Immature natural killer cell (primary cell): Measurements from ENCODE around the gene EPB41L5. TPM values are rescaled to one million over a fixed set of nuclear protein-coding genes. Genes with fewer than 3 reads are reported as not detected.
"Not testable (repeated sequence)": the region's sequence is repeated elsewhere in the genome, so short reads cannot be mapped to it uniquely, and the experiment has no call there.

ENCODE experiments used
- DNase-seq, 3 donors: peaks; one replicate each; pipeline ENCODE4 v3.0.0; 2022; ENCODE audit warnings: mixed read lengths in 1 of 3
- H3K27ac Mint-ChIP-seq, 6 donors: one replicate each; pipeline ENCODE4 v1.8.0; 2020; ENCODE audit warnings: mixed read lengths in 6 of 6, mild to moderate bottlenecking in 5 of 6, inconsistent platforms in 4 of 6, moderate library complexity in 3 of 6
- H3K27me3 Mint-ChIP-seq, 3 donors: one replicate each; pipeline ENCODE4 v1.8.0; 2020 to 2021; ENCODE audit warnings: low read depth in 3 of 3, mild to moderate bottlenecking in 3 of 3, mixed read lengths in 3 of 3, moderate library complexity in 3 of 3, inconsistent platforms in 1 of 3
- H3K36me3 Mint-ChIP-seq, 3 donors: one replicate each; pipeline ENCODE4 v1.8.0; 2020; ENCODE audit warnings: mixed read lengths in 3 of 3, inconsistent platforms in 2 of 3, mild to moderate bottlenecking in 2 of 3
- H3K4me1 Mint-ChIP-seq, 2 donors: one replicate each; pipeline ENCODE4 v1.8.0; 2020; ENCODE audit warnings: inconsistent platforms in 2 of 2, mild to moderate bottlenecking in 2 of 2, mixed read lengths in 2 of 2, moderate library complexity in 1 of 2
- H3K4me3 Mint-ChIP-seq, 5 donors: one replicate each; pipeline ENCODE4 v1.8.0; 2020; ENCODE audit warnings: mild to moderate bottlenecking in 5 of 5, mixed read lengths in 5 of 5, inconsistent platforms in 3 of 5, moderate library complexity in 3 of 5
- H3K9me3 Mint-ChIP-seq, 6 donors: one replicate each; pipeline ENCODE4 v1.8.0; 2020; ENCODE audit warnings: mild to moderate bottlenecking in 6 of 6, mixed read lengths in 6 of 6, inconsistent platforms in 4 of 6, moderate library complexity in 3 of 6
- polyA plus RNA-seq, 3 donors: library from polyadenylated mRNA; unstranded; fragments of 300-500 nt; fragmentation: Illumina TruSeq; gene quantifications; one replicate each; pipeline ENCODE4 v1.2.3, GENCODE V29; 2021

EPB41L5 gene
- polyA plus RNA-seq, 3 donors from 2014 or later: 1.5 to 5.8 (median 4.1) TPM

- Mint-ChIP-seq H3K9me3 (peaks cover 0 to 3% (median 0%) of the 10 kb centered on the region in 6 donors), H3K4me1 (peaks cover 0 to 2% of the 10 kb centered on the region in 2 donors), H3K4me3 (no peak overlapping the region), H3K27me3 (peaks cover 0 to 2% (median 2%) of the 10 kb centered on the region in 3 donors), H3K27ac (no peak overlapping the region), H3K36me3 (peaks cover 4 to 10% (median 6%) of the 10 kb centered on the region in 3 donors)
- no peak for DNase-seq
These were observed 25.2 kb downstream of the EPB41L5 start for GRCh38 chr2:120037995-120038541.

- no peak overlapping the region for H3K27ac Mint-ChIP-seq
- peaks cover 0 to 2% (median 0%) of the 10 kb centered on the region in 3 donors for H3K27me3 Mint-ChIP-seq
- DNase-seq: no peak
- H3K36me3 Mint-ChIP-seq: peaks cover 13 to 20% (median 19%) of the 10 kb centered on the region in 3 donors
- peaks cover 0 to 13% (median 6%) of the 10 kb centered on the region in 6 donors for H3K9me3 Mint-ChIP-seq
- peaks cover 4 to 14% of the 10 kb centered on the region in 2 donors for H3K4me1 Mint-ChIP-seq
- no peak overlapping the region for H3K4me3 Mint-ChIP-seq
These were observed 29.5 kb downstream of the EPB41L5 start for GRCh38 chr2:120042359-120042758.

GRCh38 chr2:120044336-120044735, 31.5 kb downstream of the EPB41L5 start:
- Mint-ChIP-seq H3K4me3 (no peak overlapping the region), H3K9me3 (peaks cover 0 to 28% (median 7%) of the 10 kb centered on the region in 6 donors), H3K27me3 (no peaks in the 10 kb centered on the region), H3K27ac (no peak overlapping the region), H3K4me1 (peaks cover 4 to 14% of the 10 kb centered on the region in 2 donors), H3K36me3 (peaks cover 13 to 32% (median 25%) of the 10 kb centered on the region in 3 donors)
- DNase-seq: no peak

DNA sequence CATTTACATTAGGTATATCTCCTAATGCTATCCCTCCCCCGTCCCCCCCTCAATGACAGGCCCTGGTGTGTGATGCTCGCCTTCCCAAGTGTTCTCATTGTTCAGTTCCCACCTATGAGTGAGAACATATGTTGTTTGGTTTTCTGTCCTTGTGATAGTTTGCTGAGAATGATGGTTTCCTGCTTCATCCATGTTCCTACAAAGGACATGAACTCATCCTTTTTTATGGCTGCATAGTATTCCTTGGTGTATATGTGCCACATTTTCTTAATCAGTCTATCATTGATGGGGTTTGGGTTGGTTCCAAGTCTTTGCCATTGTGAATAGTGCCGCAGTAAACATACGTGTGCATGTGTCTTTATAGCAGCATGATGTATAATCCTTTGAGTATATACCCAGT, 32.9 kb downstream of the EPB41L5 start:
- H3K4me3 Mint-ChIP-seq, H3K27ac Mint-ChIP-seq, DNase-seq, H3K27me3 Mint-ChIP-seq: not testable (repeated sequence)
- peaks cover 0 to 28% (median 11%) of the 10 kb centered on the region in 6 donors for H3K9me3 Mint-ChIP-seq
- peaks cover 13 to 38% (median 25%) of the 10 kb centered on the region in 3 donors for H3K36me3 Mint-ChIP-seq
- peaks cover 4 to 14% of the 10 kb centered on the region in 2 donors for H3K4me1 Mint-ChIP-seq

- peaks cover 0 to 28% (median 11%) of the 10 kb centered on the region in 6 donors for H3K9me3 Mint-ChIP-seq
- peaks cover 4 to 14% of the 10 kb centered on the region in 2 donors for H3K4me1 Mint-ChIP-seq
- H3K4me3 Mint-ChIP-seq, DNase-seq, H3K27ac Mint-ChIP-seq, H3K27me3 Mint-ChIP-seq: not testable (repeated sequence)
- H3K36me3 Mint-ChIP-seq: peaks cover 13 to 38% (median 25%) of the 10 kb centered on the region in 3 donors
These were observed 33.4 kb downstream of the EPB41L5 start for GRCh38 chr2:120046252-120046651.

- Mint-ChIP-seq H3K4me1 (no peaks in the 10 kb centered on the region), H3K27ac (no peak overlapping the region), H3K9me3 (peaks cover 2 to 14% (median 6%) of the 10 kb centered on the region in 6 donors), H3K4me3 (no peak overlapping the region), H3K36me3 (peaks cover 0 to 22% (median 22%) of the 10 kb centered on the region in 3 donors), H3K27me3 (peaks cover 0 to 4% (median 0%) of the 10 kb centered on the region in 3 donors)
- DNase-seq: no peak
These were observed 39.7 kb downstream of the EPB41L5 start for GRCh38 chr2:120052597-120052996.

- Mint-ChIP-seq H3K36me3 (peaks cover 0 to 17% (median 12%) of the 10 kb centered on the region in 3 donors), H3K4me1 (no peaks in the 10 kb centered on the region)
These were observed 41.0 kb downstream of the EPB41L5 start for GRCh38 chr2:120053891-120054290.

DNA sequence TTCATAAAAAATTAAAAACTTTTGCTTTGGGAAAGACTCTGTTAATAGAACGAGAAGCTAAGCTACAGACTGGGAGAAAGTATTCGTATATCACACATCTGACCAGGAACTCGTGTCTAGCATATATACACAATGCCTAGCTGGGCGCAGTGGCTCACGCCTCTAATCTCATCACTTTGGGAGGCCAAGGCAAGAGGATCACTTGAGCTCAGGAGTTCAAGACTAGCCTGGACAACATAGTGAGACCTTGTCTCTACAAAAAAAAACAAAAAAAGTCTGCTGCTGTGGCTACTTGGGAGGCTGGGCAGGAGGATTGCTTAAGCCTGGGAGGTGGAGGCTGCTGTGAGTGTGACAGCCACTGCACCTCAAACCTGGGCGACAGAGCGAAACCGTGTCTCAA, 46.6 kb downstream of the EPB41L5 start:
- H3K27ac Mint-ChIP-seq: no peak overlapping the region
- H3K36me3 Mint-ChIP-seq: peaks cover 0 to 8% (median 0%) of the 10 kb centered on the region in 3 donors
- DNase-seq: no peak
- H3K27me3 Mint-ChIP-seq: no peaks in the 10 kb centered on the region
- H3K4me3 Mint-ChIP-seq: no peak overlapping the region
- H3K9me3 Mint-ChIP-seq: peaks cover 0 to 2% (median 0%) of the 10 kb centered on the region in 6 donors
- no peaks in the 10 kb centered on the region for H3K4me1 Mint-ChIP-seq

More at GRCh38 chr2:120053891-120054290, 41.0 kb downstream of the EPB41L5 start:
- Mint-ChIP-seq H3K4me3 (no peak overlapping the region), H3K27ac (no peak overlapping the region), H3K27me3 (peaks cover 0 to 4% (median 0%) of the 10 kb centered on the region in 3 donors), H3K9me3 (peaks cover 0 to 5% (median 2%) of the 10 kb centered on the region in 6 donors)
- no peak for DNase-seq

DNA sequence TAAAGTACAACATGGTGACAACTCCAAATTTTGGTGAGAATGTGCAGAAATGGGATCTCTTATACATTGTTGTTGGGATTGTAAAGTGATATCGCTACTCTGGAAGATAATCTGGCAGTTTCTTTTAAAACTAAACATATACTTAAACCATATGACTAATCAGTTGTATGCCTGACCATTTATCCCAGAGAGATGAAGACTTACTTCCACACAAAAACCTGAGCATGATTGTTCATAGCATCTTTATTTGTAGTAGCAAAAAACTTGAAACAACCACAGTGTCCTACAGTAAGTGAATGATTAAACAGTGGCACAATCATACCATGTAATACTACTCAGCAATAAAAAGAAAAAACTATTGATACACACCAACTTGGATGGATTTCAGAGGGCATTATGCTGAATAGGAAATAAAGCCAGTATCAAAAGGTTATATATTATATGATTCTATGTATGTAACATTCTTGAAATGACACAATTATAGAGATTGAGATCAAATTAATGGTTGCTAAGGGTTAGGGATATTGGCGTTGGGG, 47.3 kb downstream of the EPB41L5 start:
- H3K27me3 Mint-ChIP-seq: no peaks in the 10 kb centered on the region
- peaks cover 0 to 8% (median 0%) of the 10 kb centered on the region in 3 donors for H3K36me3 Mint-ChIP-seq
- no peaks in the 10 kb centered on the region for H3K4me1 Mint-ChIP-seq
- no peak overlapping the region for H3K4me3 Mint-ChIP-seq
- DNase-seq: no peak
- H3K9me3 Mint-ChIP-seq: peaks cover 0 to 2% (median 0%) of the 10 kb centered on the region in 6 donors
- no peak overlapping the region for H3K27ac Mint-ChIP-seq

- no peak overlapping the region for H3K27ac Mint-ChIP-seq
- H3K4me1 Mint-ChIP-seq: no peaks in the 10 kb centered on the region
- peaks cover 0 to 9% (median 3%) of the 10 kb centered on the region in 3 donors for H3K36me3 Mint-ChIP-seq
- peaks cover 0 to 2% (median 2%) of the 10 kb centered on the region in 3 donors for H3K27me3 Mint-ChIP-seq
- no peak for DNase-seq
- H3K4me3 Mint-ChIP-seq: no peak overlapping the region
- H3K9me3 Mint-ChIP-seq: peaks cover 0 to 2% (median 0%) of the 10 kb centered on the region in 6 donors
These were observed 51.8 kb downstream of the EPB41L5 start for GRCh38 chr2:120064664-120065063.

DNA sequence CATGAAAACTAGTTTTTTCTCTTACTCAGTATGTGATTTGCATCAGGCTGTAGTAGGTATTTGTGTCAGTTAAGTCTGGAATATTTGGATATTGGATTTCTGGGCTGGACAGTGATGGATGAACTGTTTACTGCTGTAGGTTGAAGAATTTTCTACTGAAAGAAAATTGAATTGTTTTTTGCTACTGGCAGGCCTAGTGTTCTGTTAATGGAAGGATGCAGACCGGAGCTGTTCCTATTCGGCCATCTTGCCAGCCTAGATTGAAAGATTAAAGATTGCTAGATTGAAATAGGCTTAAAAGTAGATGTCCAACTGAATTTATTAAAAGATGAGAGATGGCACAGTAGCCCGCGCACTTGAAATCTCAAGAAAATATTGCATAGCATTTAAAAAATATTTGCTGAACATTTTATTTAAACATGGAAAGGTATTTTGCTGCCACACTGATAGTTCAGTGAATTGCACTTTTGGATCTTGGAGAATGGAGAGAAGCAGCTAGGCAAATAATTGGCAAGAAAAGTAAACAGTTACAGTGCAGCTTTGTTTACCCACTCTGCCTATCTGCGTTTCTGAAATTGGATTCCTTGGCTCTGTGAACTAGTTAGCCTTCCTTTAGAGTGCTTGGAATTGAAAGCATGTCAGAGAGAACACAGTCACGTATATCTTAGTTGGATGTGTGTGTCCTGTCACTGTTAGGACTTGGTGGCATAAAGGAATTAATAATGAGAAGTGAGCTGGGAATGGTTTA, 54.1 kb downstream of the EPB41L5 start:
- Mint-ChIP-seq H3K4me1 (no peaks in the 10 kb centered on the region), H3K27me3 (peaks cover 0 to 2% (median 2%) of the 10 kb centered on the region in 3 donors), H3K27ac (no peak overlapping the region), H3K9me3 (peaks cover 0 to under 1% (median 0%) of the 10 kb centered on the region in 6 donors), H3K36me3 (peaks cover 0 to 5% (median 3%) of the 10 kb centered on the region in 3 donors), H3K4me3 (no peak overlapping the region)
- no peak for DNase-seq

DNA sequence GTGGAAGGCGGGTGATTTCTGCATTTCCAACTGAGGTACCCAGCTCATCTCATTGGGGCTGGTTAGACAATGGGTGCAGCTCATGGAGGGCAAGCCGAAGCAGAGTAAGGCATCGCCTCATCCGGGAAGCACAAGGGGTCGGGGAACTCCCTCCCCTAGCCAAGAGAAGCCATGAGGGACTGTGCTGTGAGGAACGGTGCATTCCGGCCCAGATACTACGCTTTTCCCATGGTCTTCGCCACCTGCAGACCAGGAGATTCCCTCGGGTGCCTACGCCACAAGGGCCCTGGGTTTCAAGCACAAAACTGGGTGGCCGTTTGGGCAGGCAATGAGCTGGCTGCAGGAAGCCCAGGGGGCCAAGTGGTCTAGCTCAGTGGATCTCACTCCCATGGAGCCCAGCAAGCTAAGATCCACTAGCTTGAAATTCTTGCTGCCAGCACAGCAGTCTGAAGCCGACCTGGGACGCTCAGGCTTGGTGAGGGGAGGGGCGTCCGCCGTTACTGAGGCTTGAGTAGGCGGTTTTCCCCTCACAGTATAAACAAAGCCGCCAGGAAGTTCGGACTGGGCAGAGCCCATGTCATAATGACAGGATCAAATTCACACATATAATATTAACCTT, 55.3 kb downstream of the EPB41L5 start:
- H3K27me3 Mint-ChIP-seq, H3K36me3 Mint-ChIP-seq, H3K4me3 Mint-ChIP-seq, H3K4me1 Mint-ChIP-seq, H3K27ac Mint-ChIP-seq, DNase-seq, H3K9me3 Mint-ChIP-seq: not testable (repeated sequence)

DNA sequence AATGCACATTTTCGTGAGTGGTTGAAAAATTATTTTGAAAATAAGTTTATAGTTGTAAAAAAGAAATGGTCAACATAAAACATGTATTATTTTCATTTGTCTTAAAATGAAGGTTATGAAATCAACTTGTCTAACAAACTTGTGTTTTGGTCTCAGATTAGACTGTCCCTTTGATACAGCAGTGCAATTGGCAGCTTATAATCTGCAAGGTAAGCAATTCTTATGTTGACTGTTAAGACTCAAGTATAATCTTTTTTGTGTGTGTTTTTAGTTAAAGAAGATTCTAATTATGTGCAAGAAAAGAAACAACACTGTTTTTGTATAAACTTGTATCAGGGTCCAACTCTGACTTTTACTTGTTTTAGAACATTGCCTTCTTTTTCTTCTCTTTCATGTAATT, 62.7 kb downstream of the EPB41L5 start:
- no peak for DNase-seq
- Mint-ChIP-seq H3K4me1 (no peaks in the 10 kb centered on the region), H3K4me3 (no peak overlapping the region), H3K9me3 (no peaks in the 10 kb centered on the region), H3K36me3 (peaks cover 0 to 24% (median 14%) of the 10 kb centered on the region in 3 donors), H3K27ac (no peak overlapping the region), H3K27me3 (no peaks in the 10 kb centered on the region)
